Epithelial cell of proximal tubule (primary cell): ENCODE measurements around the gene HMOX2. TPM values are rescaled to one million over a fixed set of nuclear protein-coding genes. Genes with fewer than 3 reads are reported as not detected.

Experiments used
- DNase-seq: peaks from one replicate; pipeline ENCODE4 v3.0.0-alpha.2; 2011; ENCODE audit warnings: low read depth
- H3K4me3 ChIP-seq: 2 replicates; pipeline ENCODE4 v1.5.1; 2011; ENCODE audit warnings: low read depth, mild to moderate bottlenecking, low read length
- CTCF ChIP-seq: conservative IDR thresholded peaks from 2 replicates; pipeline ENCODE4 v1.5.1; 2012; ENCODE audit warnings: low read depth, mild to moderate bottlenecking, low read length
- total RNA-seq: library from RNA; depleted of rRNA; stranded (reverse); fragments of >200 nt; gene quantifications from 2 replicates; pipeline ENCODE4 v1.2.3, GENCODE V29; 2015

Gene HMOX2
- total RNA-seq, 1 donor from 2014 or later, result 75.9 TPM

GRCh38 chr16:4435337-4436067, 40.7 kb upstream of the HMOX2 start:
- no peak overlapping the region for H3K4me3 ChIP-seq
- no peak for TF ChIP-seq CTCF
- DNase-seq, result no peak

GRCh38 chr16:4437366-4437765, 38.8 kb upstream of the HMOX2 start:
- H3K4me3 ChIP-seq, result no peak overlapping the region
- no peak for DNase-seq
- TF ChIP-seq CTCF, result no peak

GRCh38 chr16:4442371-4442770, 33.8 kb upstream of the HMOX2 start:
- no peak for DNase-seq
- TF ChIP-seq CTCF, result no peak
- H3K4me3 ChIP-seq, result no peak overlapping the region

GRCh38 chr16:4443271-4443670, 32.9 kb upstream of the HMOX2 start:
- TF ChIP-seq CTCF, result no peak
- no peak overlapping the region for H3K4me3 ChIP-seq

GRCh38 chr16:4443986-4444385, 32.2 kb upstream of the HMOX2 start:
- H3K4me3 ChIP-seq, result no peak overlapping the region
- DNase-seq, result no peak
- TF ChIP-seq CTCF, result no peak

More at GRCh38 chr16:4443271-4443670, 32.9 kb upstream of the HMOX2 start:
- DNase-seq, result no peak

GRCh38 chr16:4450430-4450829, 25.8 kb upstream of the HMOX2 start:
- no peak for TF ChIP-seq CTCF
- no peak overlapping the region for H3K4me3 ChIP-seq
- no peak for DNase-seq

GRCh38 chr16:4450931-4451519, 25.2 kb upstream of the HMOX2 start:
- H3K4me3 ChIP-seq, result no peak overlapping the region
- no peak for DNase-seq
- no peak for TF ChIP-seq CTCF
